GM19099 (cell line): Measurements from ENCODE around the gene COP1.

Experiments
- POLR2A ChIP-seq: IDR thresholded peaks from 3 replicates; pipeline ENCODE4 v1.6.1; 2011; ENCODE audit warnings: low read depth; ENCODE audit not compliant: insufficient read length; ENCODE audit errors: extremely low read depth

COP1 gene

DNA sequence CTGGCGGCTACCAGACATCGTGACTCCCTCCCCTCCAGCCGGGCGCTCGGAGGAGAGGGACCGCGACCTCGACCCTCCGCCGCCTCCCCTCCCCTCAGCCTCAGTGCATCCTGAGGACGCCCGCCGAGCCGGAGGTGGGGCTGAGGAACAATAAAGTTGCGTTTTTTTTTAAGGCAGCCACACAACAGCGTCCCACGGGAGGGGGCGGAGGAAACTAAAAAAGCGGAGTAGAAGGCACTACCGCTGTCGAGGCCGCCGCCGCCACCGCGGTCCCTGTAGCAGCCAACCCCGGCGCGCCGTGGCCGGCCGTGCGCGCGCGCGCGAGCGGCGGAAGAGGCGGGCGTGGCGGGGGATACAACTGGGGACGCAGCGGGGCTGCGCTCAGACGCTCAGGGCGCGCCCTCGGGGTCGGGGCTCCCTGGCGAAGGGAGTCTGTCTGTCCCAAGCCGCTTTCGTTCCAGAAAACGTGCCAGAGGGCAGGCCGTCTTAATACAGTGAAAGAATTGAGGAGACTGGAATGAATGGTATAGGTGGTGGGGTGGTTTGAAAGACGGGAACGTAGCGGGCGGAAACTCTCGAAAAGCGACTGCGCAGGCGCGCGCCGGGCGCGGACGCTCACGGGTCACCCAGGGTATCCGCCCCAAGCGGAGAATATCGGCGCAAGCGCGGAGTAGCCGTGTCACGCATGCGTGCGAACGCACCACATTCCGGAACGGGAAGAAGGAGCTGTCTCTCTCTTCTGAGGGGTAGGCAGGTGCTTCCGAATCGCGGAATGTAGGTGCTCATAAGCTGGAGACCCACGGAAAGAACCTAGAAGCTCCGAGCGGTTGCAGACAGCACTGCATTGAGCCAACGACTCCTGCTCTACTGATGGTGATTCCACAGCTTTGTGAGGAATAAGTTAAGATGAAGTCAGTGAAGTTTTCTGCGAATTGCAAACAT, at the start of gene COP1:
COP1 (minus strand) TSS at position 326 of the 942 bp plus-strand sequence; CDS start at position 18, 308 bp downstream.
- TF ChIP-seq POLR2A = peak; percentile 92

DNA sequence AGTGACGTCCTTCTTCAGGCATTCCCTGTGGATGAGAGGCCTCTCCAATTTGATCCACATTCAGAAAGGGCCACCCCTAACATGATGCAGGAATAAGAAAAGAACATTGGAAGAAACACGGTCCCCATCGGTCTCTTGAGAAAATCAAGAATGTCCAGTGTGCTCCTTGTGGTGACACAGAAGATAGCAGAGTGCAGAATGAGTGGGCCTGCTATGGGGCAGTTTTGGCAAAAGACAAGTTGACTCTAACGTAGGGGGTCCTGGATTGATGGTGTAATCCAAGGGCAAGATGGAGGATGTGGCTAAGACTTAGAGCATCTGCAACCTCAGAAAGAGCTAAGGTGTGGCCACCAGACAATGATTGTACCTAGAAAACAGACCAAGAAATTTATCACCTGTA, 45.1 kb upstream of the COP1 start:
- TF ChIP-seq POLR2A = no peak

DNA sequence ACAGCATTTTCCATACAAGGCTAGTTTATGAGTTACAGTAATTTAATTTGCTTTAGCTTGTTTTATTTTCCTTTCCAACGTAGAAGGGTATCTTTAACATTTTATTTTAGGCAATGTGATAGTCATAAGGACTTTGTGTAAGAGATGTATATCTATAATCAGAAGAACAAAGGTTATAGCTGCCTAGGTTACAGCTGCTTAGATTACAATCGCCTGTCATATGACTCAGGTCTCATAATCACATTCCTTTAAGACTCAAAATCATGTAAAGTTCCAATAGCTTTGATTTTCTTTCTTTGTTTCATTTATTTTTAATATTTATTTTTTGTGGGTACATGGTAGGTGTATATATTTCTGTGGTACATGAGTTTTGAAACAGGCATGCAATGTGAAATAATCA, 37.8 kb upstream of the COP1 start:
- no peak for TF ChIP-seq POLR2A

DNA sequence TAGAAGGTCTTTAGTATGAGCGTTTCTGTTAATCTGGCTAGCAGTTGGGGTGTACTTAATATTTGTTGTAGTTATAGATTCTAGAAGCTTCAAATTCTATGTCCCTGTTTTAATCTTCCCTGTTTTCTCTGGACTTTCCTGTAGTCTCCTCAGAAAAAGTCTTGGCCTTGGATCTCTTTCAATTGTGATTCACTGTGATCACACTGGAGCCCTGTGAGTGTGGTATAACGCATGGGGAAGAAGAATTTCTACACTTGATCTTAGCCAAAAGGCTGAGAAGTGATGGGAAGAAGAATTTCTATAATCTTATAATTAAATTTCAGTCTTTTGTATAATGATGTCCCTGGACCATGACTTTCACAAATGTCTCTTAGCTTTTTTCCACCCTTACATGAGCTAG, 36.7 kb upstream of the COP1 start:
- no peak for TF ChIP-seq POLR2A

DNA sequence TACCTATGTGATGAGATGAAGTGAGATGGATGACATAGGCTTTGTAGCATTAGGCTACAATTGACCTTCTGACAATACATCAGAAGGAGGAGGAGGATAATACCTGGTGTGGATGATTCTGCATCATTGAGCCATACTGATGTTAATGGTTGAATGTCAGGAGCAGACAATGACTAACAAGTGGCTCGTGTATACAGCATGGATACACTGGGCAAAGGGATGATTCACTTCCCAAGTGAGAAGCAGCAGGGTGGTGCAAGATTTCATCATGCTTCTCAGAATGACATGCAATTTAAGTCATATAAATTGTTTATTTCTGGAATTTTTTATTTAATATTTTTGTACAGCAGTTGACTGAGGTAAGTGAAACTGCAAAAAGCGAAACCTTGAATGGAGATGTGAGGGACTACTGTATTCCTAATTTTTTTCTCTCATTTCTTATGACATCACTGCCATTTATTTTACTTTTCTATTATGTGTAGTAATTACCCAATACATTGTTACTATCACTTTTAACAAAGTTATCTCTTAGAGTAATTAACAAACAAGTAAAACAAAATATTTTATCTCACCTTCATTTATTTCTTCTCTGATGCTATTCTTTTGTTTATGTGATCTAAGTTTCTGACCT, 34.4 kb upstream of the COP1 start:
- TF ChIP-seq POLR2A = no peak

DNA sequence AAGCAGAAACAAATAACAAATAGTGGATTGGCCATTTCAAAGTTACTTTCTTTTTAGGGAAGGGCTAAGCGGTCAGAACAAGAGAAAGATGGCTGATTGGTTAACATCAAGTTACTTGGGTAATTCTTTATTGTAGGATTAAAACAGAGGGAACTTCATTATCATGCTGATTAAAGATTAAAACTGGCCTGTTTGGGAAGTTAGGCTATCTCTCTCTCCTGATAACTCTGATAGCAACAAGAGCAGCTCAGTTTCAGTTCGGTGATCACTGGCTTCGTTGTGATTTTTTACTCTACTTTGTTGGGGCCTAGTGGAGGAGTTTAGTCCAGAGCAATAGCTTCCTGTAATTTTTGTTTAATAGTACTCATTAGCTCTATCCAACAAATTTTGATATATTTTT, 20.5 kb upstream of the COP1 start:
- no peak for TF ChIP-seq POLR2A

DNA sequence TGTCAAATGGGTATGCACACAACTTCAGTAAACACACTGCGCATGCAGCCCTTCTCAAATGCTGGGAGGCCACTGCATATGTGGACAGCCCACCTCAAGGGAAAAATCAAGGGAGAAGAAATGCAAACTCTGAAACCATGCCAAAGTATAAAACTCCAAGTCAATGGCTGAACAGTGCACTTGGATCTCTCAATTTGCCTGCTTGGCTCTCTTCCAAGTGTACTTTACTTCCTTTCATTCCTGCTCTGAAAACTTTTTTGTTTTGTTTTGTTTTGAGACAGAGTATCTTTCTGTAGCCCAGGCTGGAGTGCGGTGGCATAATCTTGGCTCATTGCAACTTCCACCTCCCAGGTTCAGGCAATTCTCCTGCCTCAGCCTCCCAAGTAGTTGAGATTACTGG, 18.8 kb upstream of the COP1 start:
- no peak for TF ChIP-seq POLR2A

DNA sequence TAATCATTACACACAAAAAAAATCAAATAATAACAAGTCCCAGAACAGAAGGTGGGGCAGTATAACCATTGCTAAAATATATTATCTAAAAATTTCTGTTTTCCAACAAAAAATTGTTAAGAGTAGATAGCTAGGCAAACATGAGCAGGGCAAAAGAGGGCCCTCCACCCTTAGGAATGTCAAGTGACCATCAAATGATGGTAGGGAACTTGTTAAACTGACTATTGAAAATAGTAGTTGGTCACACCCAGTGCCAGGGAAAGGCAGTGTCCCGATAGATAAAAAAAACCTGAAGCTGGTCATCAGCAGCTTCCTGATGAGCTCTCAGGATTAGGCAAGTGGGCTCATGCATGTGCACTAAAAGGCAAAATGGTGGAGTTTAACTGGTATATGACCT, 18.4 kb upstream of the COP1 start:
- TF ChIP-seq POLR2A = no peak

DNA sequence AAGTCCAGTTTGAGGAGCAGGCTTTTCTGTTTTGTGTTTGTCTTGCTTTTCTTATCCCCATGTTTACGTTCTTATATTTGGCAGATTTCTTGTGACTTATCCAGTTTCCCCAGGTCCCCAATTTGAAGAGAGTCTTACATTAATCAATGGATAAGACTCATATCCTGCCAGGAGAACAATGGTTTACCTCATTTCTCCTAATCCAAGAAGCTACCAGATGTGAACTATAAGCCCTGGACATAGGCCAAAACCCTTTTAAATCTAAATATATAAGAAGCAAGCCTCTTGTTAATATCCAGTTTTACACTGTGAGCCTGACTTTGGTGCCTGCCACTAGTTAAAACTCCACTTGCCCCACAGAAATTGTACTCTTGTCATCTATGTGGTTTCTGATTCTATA, 15.1 kb upstream of the COP1 start:
- TF ChIP-seq POLR2A = no peak

DNA sequence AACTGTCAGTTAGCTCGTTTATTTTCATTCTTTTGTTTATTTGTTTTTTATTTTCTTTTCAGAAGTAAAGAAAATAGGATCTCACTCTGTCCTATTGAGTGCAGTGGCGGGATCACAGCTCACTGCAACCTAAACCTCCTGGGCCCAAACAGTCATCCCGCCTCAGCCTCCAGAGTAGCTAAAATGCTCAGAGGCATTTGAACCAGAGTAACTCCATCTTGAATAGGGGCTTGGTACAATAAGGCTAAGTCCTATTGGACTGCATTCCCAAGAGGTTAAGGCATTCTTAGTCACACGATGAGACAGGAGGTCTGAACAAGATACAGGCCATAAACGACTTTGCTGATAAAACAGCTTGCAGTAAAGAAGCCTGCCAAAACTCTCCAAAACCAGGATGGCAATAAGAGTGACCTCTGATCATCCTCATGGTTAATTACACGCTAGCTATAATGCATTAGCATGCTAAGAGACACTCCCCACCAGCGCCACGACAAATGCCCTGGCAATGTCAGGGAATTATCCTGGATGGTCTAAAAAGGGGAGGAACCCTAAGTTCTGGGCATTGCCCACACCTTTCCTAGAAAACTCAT, 13.1 kb upstream of the COP1 start:
- TF ChIP-seq POLR2A = no peak

DNA sequence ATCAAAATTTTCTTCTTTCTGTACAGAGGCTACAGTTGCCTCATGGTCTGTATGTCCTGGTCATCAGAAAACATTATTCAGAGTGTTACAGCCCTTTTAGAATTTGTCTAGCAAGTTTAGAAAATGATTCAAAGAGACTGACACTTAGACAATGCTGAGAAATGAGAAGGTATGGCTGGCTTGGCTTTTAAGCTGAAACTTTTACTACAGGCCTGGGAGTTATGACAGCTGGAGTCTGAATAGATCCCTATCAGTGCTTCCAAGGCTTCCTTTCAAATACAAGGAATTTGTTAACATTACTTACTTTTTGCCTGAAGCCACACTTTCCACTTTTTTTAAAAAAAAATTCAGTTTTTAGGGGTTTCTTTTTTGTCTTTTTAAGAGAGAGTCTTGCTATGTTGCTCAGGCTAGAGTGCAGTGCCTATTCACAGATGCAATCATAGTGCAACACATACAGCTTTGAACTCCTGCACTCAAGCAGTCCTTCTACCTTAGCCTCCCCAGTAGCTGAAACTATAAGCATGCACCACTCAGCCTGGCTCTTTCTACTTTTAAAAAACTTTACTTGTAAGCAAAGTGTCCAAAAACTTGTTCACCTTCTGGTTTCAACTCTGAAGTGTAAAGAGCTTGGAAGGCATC, 10.5 kb upstream of the COP1 start:
- TF ChIP-seq POLR2A = no peak

DNA sequence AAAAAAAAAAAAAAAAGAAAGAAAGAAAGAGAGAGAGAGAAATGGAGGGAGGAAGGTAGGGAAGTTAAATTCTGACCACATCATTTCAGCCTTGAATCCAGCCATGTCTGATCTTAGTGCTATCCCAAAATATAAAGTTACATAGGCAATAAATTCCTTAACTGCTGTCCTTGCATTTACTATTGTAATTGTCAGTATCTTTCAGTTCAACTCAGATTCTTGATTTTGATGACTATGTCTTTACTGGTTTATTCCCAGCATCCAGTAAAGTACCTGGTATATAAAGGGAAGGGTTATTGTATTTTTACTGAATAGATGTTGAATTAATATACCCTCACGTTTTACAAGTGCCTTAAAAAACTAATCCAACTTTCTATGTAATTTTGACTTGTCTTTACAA, 8.9 kb upstream of the COP1 start:
- no peak for TF ChIP-seq POLR2A

DNA sequence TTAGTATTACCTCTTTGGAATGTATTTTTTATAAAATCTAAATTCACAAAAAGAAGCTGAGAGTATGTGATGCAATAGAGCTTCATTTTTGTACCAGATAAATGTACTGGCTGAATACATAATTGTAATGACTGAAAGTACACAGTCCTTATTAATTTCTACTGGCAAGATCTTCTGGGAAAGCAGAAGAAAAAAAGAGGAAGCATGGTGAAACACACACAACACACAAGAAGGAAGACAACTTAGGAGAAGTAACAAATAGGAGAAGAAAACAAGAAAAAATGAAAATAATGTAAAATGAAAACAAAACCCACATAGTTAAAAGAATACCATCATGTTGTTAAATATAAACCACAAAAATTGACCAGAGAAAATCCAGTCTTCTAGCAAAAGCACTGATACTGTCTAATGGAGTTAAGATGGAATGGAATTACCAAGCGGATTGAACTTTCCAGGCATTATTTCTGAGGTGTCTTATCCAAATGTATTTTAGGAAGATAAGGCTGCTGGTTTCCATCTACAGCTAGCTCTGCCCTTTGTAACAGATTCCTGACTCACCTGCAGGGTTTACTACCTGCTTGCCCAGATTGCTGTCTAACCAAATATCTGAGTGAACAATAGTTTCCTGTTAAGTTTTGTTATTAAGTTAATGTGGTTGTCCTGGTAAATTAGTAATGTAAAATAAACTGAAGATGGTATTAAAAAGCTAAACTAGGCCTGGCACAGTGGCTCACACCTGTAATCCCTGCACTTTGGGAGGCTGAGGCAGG, 4.5 kb upstream of the COP1 start:
- TF ChIP-seq POLR2A = no peak

DNA sequence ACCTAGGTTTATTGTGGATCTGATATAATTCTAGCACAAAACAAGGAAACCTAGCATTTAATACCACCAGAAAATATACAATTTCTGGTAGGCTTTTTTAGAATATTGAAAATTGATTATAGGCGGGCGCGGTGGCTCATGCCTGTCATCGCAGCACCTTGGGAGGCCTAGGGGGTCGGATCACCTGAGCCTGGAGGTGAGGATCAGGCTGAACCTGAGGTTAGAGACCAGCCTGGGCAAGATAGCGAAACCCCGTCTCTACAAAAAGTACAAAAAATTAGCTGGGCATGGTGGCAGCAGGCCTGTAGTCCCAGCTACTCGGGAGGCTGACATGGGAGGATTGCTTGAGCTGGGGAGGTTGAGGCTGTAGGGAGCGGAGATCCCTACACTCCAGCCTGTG, 948 bp upstream of the COP1 start:
- TF ChIP-seq POLR2A = no peak
